Activated CD8-positive, alpha-beta memory T cell treated with anti-CD3 and anti-CD28 coated beads, Interleukin-2, amount 50 U/mL, for 24 hours (primary cell): ENCODE results near the gene DMXL1.

Source experiments
- DNase-seq: peaks from one replicate; pipeline ENCODE4 v3.0.0-alpha.2; 2020; ENCODE audit errors: extremely low read depth

Gene DMXL1

GRCh38 chr5:119290607-119291006 is 219.7 kb downstream of the DMXL1 start:
- no peak for DNase-seq

GRCh38 chr5:119291056-119291455 is 220.2 kb downstream of the DMXL1 start:
- no peak for DNase-seq

DNA sequence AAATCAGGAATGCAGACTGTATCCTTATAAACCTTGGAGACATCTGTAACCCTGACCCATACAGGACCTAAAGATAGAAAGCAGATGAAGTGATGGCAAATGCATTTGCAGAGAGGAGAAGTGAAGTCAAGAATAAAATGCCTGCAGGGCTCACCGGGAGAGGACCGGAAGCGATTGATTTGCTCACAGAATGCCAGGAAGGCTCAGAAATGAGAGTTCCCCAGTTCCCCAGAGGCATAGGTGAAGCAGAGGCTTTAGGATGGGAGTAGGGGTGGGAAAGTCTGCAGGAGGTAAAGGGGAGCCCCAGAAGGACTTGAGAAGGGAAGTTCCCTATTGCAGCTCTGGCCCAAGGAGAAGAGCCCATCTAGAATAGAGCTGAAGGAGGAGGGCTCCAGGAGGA is 221.0 kb downstream of the DMXL1 start:
- no peak for DNase-seq

GRCh38 chr5:119292701-119293515 is 222.0 kb downstream of the DMXL1 start:
- DNase-seq: no peak

GRCh38 chr5:119293516-119293829 is 222.6 kb downstream of the DMXL1 start:
- no peak for DNase-seq
